Colon (tissue), 2 donors: ENCODE data around the gene RS1.

Experiments used
- FAIRE-seq: peaks from 2 replicates; lab custom pipeline; 2012; peaks lifted over from hg19 to GRCh38; lab: Jason Lieb, UNC
- donor health status: control.
- donor health status: control.

Gene RS1

DNA sequence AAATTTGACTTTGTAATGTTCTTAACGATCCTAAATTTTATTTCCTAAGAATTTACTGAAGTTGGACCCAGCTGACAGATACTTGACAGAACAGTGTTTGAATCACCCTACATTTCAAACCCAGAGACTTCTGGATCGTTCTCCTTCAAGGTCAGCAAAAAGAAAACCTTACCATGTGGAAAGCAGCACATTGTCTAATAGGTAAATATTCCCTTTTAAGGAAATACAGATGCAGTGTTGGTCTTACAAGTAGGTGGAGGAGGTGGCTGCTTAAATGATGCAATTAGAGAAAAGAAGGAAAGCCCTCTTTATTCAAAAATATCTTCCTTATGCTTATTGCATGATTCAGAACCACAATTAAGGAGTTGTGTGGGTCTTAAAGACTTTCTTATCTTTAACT, 73.5 kb downstream of the RS1 start:
- no peak for FAIRE-seq

- no peak for FAIRE-seq
Measured at GRCh38 chrX:18596096-18596495, 75.8 kb downstream of the RS1 start.

DNA sequence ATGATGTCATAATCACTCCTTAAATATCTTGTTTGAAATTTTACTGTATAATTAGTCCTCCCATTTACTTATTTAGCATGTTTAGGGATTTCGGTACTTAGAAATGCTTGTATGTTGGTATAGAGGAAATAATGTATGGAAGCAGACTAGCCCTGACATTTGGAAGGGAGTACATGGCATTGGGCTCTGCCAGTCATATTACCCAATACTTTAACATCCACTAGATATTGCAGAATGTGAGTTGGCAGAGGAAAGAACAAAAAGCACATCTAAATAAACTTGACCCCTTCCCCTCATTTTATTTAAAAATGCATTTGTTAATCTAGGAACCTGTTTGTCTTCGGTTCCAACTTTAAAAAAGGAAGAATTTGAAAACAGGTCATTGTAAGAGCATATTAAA, 77.8 kb downstream of the RS1 start:
- FAIRE-seq = no peak

- FAIRE-seq = no peak
Measured at GRCh38 chrX:18591834-18592233, 80.1 kb downstream of the RS1 start.
